Pancreas (tissue), 10 donors: ENCODE results near the gene GLTP. TPM values are rescaled to one million over a fixed set of nuclear protein-coding genes. Genes with fewer than 3 reads are reported as not detected.
A peak's percentile ranks its signal among the peaks of the same experiment; 100 is the strongest.

ENCODE experiments used
- ATAC-seq, 4 donors: fragments of 200-7000 bp; cut with Tn5 transposase; one replicate each; pipeline versions ENCODE4 v1.8.0 to v1.9.1; 2020; ENCODE audit warnings: mild to moderate bottlenecking in 4 of 4, moderate library complexity in 4 of 4
- DNase-seq, 6 donors: peaks; one replicate each; pipeline ENCODE4 v3.0.0-alpha.2; 2020
- FAIRE-seq: peaks from 2 replicates; lab custom pipeline; 2012; peaks lifted over from hg19 to GRCh38; lab: Jason Lieb, UNC
- H3K27ac ChIP-seq, 4 donors: fragments of 200-600 bp; sonication (generic); 1 replicate in 3 of 4; 2 replicates in 1 of 4; pipeline versions ENCODE4 v1.5.0 to v1.8.0; 2020
- H3K27me3 ChIP-seq, 4 donors: fragments of 200-600 bp; one replicate each; pipeline ENCODE4 v1.8.0; 2021
- H3K36me3 ChIP-seq, 3 donors: fragments of 200-600 bp; sonication (generic) in 1 of 3; one replicate each; pipeline versions ENCODE4 v1.5.0 to v1.8.0; 2020 to 2021
- H3K4me1 ChIP-seq, 3 donors: fragments of 200-600 bp; one replicate each; pipeline ENCODE4 v1.8.0; 2021
- H3K4me3 ChIP-seq, 4 donors: fragments of 200-600 bp; sonication (generic) in 2 of 4; one replicate each; pipeline versions ENCODE4 v1.5.0 to v1.8.0; 2020 to 2021
- H3K9me3 ChIP-seq, 4 donors: fragments of 200-600 bp; one replicate each; pipeline ENCODE4 v1.8.0; 2021
- CTCF ChIP-seq, 4 donors: fragments of 200-600 bp; sonication (generic) in 3 of 4; IDR thresholded peaks; one replicate each; pipeline versions ENCODE4 v1.5.0 to v1.8.0; 2021; ENCODE audit warnings: antibody characterized with exemption in 4 of 4
- WGBS, 2 donors: extraction: QIAGEN DNeasy Blood & Tissue Kit; methylation state at CpG; one replicate each; pipeline ENCODE4 v1.1.7; 2013; 5-methylcytosine and 5-hydroxymethylcytosine counted together
- intact Hi-C, 3 donors: fragments of 100-400 bp; cut with DNase I; formaldehyde crosslinking; loops; one replicate each; pipeline versions ENCODE4 v1.11.1 to v1.14.2; 2022
- polyA plus RNA-seq, 2 donors: library from polyadenylated mRNA; stranded (reverse); fragments of 200-250 nt; gene quantifications; one replicate each; pipeline ENCODE4 v1.2.3, GENCODE V29; 2013
- total RNA-seq, 6 donors: library from RNA; stranded (reverse); fragmentation: NEBNext Ultra II Directional in 4 of 6; extraction: Animal tissue kit (Norgen Biotek cat#: 25700) in 4 of 6; gene quantifications; one replicate each; pipeline versions ENCODE4 v1.2.1 to v1.2.4, GENCODE V29; 2021 to 2023
- donor health status: healthy with polysubstance abuse.
- donor health status: DM: no; HTN: no; CAD: no; lungs with moderate emphysema.
- donor health status: DM: no; HTN: no; CAD: no.
- donor health status: control.
- donor health status: control.
- donor health status: Bipolar disorder and iron deficiency.
- donor health status: DM: yes; HTN: yes; CAD: no.
- donor health status: DM: no; HTN: no; CAD: no.
- donor health status: DM: no; HTN: no; CAD: no.
- donor health status: DM: yes; HTN: yes; CAD: no.

The GLTP gene
- total and polyA plus RNA-seq, 8 donors, result 14.7 to 24.9 (median 16.8) TPM

- peak; percentile 97 to 100 (median 99) for TF ChIP-seq CTCF (IDR thresholded peaks at IDR 0.05)
- Histone ChIP-seq H3K36me3 (no peaks in the 10 kb centered on the region), H3K9me3 (no peaks in the 10 kb centered on the region), H3K27ac (no peak overlapping the region), H3K4me1 (no peaks in the 10 kb centered on the region), H3K4me3 (peak overlapping the region in 1 of 4 donors; percentile 26), H3K27me3 (no peaks in the 10 kb centered on the region)
- FAIRE-seq (no peak), ATAC-seq (peak; percentile 98 to 99 (median 98)), DNase-seq (peak; percentile 79 to 99 (median 91))
- intact Hi-C loops, result loop anchor here in 2 of 3 donors (5.0 kb wide), 1 partner anchor 38 kb away; no protein-coding TSS in a partner anchor
- 5 to 9% methylated on average over 26 to 30 of the region's 30 CpGs for WGBS, 2 donors
Observed at GRCh38 chr12:109844983-109845823, 35.1 kb downstream of the GLTP start.

GRCh38 chr12:109844091-109844490, 36.2 kb downstream of the GLTP start:
- Histone ChIP-seq H3K4me3 (no peak overlapping the region), H3K4me1 (no peaks in the 10 kb centered on the region), H3K27ac (no peak overlapping the region), H3K36me3 (no peaks in the 10 kb centered on the region), H3K9me3 (no peaks in the 10 kb centered on the region), H3K27me3 (no peaks in the 10 kb centered on the region)
- DNase-seq, result no peak
- no peak for ATAC-seq
- intact Hi-C loops, result loop anchor here in 2 of 3 donors (5.0 kb wide), 1 partner anchor 37 kb away; no protein-coding TSS in a partner anchor
- TF ChIP-seq CTCF (IDR thresholded peaks at IDR 0.05), result no peak
- no peak for FAIRE-seq
- WGBS, 2 donors, result 80 to 85% methylated on average over 5 of the region's 5 CpGs

GRCh38 chr12:109842021-109842420, 38.3 kb downstream of the GLTP start:
- H3K27ac ChIP-seq, result no peak overlapping the region
- WGBS, 2 donors, result 80 to 85% methylated on average over 5 of the region's 5 CpGs
- DNase-seq, result no peak
- H3K4me1 ChIP-seq, result no peaks in the 10 kb centered on the region
- intact Hi-C loops, result loop anchor here in 2 of 3 donors (5.0 kb wide), 1 partner anchor 35 kb away; no protein-coding TSS in a partner anchor
- FAIRE-seq, result no peak
- H3K36me3 ChIP-seq, result no peaks in the 10 kb centered on the region
- no peaks in the 10 kb centered on the region for H3K27me3 ChIP-seq
- no peaks in the 10 kb centered on the region for H3K9me3 ChIP-seq
- TF ChIP-seq CTCF (IDR thresholded peaks at IDR 0.05), result no peak
- no peak for ATAC-seq
- no peak overlapping the region for H3K4me3 ChIP-seq

GRCh38 chr12:109841356-109841755, 39.0 kb downstream of the GLTP start:
- Histone ChIP-seq H3K9me3 (no peaks in the 10 kb centered on the region), H3K27ac (no peak overlapping the region), H3K36me3 (no peaks in the 10 kb centered on the region), H3K4me1 (no peaks in the 10 kb centered on the region), H3K4me3 (no peak overlapping the region), H3K27me3 (no peaks in the 10 kb centered on the region)
- intact Hi-C loops, result loop anchor here in 2 of 3 donors (5.0 kb wide), 1 partner anchor 34 kb away; no protein-coding TSS in a partner anchor
- ATAC-seq, result no peak
- WGBS, 2 donors, result 77 to 83% methylated on average over 9 of the region's 9 CpGs
- DNase-seq, result no peak
- no peak for TF ChIP-seq CTCF (IDR thresholded peaks at IDR 0.05)
- FAIRE-seq, result no peak
